ENCODE results near the gene CCDC178.

GRCh38 chr18:33282709-33283333 lies 157.7 kb downstream of the CCDC178 start:
- TF ChIP-seq CTCF (IDR thresholded peaks at IDR 0.05) = no peak
- no peak for TF ChIP-seq POLR2A (IDR thresholded peaks at IDR 0.05)

Data from adrenal gland (tissue), 5 donors.